ENCODE data around the gene NSMCE1.
A peak's percentile ranks its signal among the peaks of the same experiment; 100 is the strongest.

Gene NSMCE1

DNA sequence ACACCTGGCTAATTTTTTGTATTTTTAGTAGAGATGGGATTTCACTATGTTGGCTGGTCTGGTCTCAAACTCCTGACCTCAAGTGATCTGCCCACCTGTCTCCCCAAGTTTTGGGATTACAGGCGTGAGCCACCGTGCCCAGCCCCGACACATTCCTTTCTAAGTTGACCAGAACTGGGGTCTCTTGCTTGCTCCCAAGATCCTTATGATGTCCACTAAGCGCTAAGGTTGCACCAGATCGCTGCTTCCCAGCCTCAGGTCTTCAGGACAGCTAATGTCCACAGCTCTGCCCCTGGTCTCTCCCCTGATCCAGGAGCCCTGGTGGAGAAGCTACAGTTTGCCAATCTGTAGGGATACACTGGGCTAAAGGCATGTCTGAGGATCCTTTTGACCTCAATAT, 29.5 kb downstream of the NSMCE1 start:
- H3K27me3 ChIP-seq (ENCODE audit: control insufficient read depth, insufficient read depth, low read length) = no peaks in the 10 kb centered on the region
- no peak overlapping the region for H3K9ac ChIP-seq
- no peak overlapping the region for H3K4me2 ChIP-seq (ENCODE audit: low read length)
- no peak overlapping the region for H2AFZ ChIP-seq
- peaks cover 6% of the 10 kb centered on the region for H3K79me2 ChIP-seq
- H3K9me3 ChIP-seq (ENCODE audit: control insufficient read depth, low read length) = no peaks in the 10 kb centered on the region
- peaks cover 9% of the 10 kb centered on the region for H3K4me1 ChIP-seq
- H3K4me3 ChIP-seq (ENCODE audit: low read depth, low read length) = no peak overlapping the region
- TF ChIP-seq, protein P1, sequence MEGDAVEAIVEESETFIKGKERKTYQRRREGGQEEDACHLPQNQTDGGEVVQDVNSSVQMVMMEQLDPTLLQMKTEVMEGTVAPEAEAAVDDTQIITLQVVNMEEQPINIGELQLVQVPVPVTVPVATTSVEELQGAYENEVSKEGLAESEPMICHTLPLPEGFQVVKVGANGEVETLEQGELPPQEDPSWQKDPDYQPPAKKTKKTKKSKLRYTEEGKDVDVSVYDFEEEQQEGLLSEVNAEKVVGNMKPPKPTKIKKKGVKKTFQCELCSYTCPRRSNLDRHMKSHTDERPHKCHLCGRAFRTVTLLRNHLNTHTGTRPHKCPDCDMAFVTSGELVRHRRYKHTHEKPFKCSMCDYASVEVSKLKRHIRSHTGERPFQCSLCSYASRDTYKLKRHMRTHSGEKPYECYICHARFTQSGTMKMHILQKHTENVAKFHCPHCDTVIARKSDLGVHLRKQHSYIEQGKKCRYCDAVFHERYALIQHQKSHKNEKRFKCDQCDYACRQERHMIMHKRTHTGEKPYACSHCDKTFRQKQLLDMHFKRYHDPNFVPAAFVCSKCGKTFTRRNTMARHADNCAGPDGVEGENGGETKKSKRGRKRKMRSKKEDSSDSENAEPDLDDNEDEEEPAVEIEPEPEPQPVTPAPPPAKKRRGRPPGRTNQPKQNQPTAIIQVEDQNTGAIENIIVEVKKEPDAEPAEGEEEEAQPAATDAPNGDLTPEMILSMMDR (IDR thresholded peaks at IDR 0.05) = no peak
- no peaks in the 10 kb centered on the region for H3K36me3 ChIP-seq (ENCODE audit: control insufficient read depth, insufficient read depth, low read length)
- H3K27ac ChIP-seq = no peak overlapping the region

DNA sequence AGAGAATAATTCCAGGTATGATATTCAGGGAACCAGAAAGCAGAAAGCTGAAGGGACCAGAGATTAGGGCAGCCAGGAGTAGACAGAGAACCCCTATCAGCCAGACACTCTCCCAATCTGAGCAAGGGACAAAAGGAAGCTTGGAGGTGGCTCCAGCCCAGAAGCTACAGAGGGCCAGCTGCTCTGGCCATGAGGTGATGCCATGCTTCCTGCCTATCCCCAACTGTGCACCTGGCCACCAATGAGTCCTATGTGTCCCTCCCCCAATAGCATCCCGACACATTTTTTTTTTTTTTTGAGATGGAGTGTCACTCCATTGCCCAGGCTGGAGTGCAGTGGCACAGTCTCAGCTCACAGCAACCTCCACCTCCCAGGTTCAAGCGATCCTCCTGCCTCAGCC, 30.0 kb downstream of the NSMCE1 start:
- no peak overlapping the region for H3K27ac ChIP-seq
- peaks cover 9% of the 10 kb centered on the region for H3K4me1 ChIP-seq
- H3K9me3 ChIP-seq (ENCODE audit: control insufficient read depth, low read length) = no peaks in the 10 kb centered on the region
- TF ChIP-seq, protein P1 (IDR thresholded peaks at IDR 0.05) = no peak
- no peak overlapping the region for H2AFZ ChIP-seq
- no peaks in the 10 kb centered on the region for H3K36me3 ChIP-seq (ENCODE audit: control insufficient read depth, insufficient read depth, low read length)
- H3K27me3 ChIP-seq (ENCODE audit: control insufficient read depth, insufficient read depth, low read length) = no peaks in the 10 kb centered on the region
- no peak overlapping the region for H3K4me3 ChIP-seq (ENCODE audit: low read depth, low read length)
- no peak overlapping the region for H3K9ac ChIP-seq
- H3K79me2 ChIP-seq = peaks cover 3% of the 10 kb centered on the region
- H3K4me2 ChIP-seq (ENCODE audit: low read length) = no peak overlapping the region

- H3K4me3 ChIP-seq (ENCODE audit: low read depth, low read length) = no peak overlapping the region
Observed at GRCh38 chr16:27238016-27238587, 30.5 kb downstream of the NSMCE1 start.

DNA sequence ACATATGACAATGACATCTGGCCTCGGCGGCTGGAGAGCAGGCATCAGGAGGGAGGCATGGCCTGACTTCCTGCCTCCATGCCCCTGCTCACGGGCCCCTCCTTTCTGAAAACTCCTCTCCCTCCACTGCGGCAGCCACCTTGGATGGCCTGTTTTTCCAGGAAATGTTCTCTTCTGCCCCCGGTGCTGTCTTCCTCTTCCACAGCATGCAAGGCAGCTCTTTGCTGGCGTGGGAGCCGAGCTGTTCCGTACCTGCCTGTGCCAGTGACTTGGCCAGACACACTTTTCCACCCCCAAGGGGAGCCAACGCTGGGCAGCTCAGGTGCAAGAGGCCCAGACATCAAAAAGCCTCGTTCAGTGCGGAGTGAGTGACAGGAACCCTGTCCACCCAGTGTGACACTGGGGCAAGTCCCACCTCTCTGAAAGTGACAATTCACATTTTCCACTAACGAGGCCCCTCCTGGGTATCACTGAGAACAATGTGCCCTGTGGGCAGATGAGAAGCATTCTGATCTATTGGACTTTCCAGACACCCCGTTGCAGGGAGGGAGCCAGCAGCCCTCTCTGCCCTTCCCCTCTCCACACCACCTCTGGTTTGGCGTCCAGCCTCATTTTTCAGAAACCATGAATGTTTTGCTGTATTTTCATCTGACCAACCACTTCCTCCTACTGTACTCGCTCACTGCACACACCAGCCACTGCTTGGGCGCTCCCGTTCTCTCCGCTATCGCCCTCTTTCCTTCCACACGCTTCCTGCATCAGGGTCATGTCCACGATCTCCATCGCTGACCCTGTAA, 31.2 kb downstream of the NSMCE1 start:
- Histone ChIP-seq H3K9me3 (ENCODE audit: control insufficient read depth, low read length) (no peaks in the 10 kb centered on the region), H3K27me3 (ENCODE audit: control insufficient read depth, insufficient read depth, low read length) (no peaks in the 10 kb centered on the region), H3K36me3 (ENCODE audit: control insufficient read depth, insufficient read depth, low read length) (no peaks in the 10 kb centered on the region), H3K4me2 (ENCODE audit: low read length) (no peak overlapping the region), H3K9ac (no peak overlapping the region), H3K79me2 (peaks cover 3% of the 10 kb centered on the region), H3K4me3 (ENCODE audit: low read depth, low read length) (no peak overlapping the region), H2AFZ (no peak overlapping the region), H3K27ac (peak overlapping the region; percentile 50), H3K4me1 (peaks cover 9% of the 10 kb centered on the region)
- TF ChIP-seq, protein P1 (IDR thresholded peaks at IDR 0.05) = no peak

More at GRCh38 chr16:27238016-27238587, 30.5 kb downstream of the NSMCE1 start:
- Histone ChIP-seq H3K4me2 (ENCODE audit: low read length) (no peak overlapping the region), H3K9ac (no peak overlapping the region), H3K36me3 (ENCODE audit: control insufficient read depth, insufficient read depth, low read length) (no peaks in the 10 kb centered on the region), H2AFZ (no peak overlapping the region), H3K27me3 (ENCODE audit: control insufficient read depth, insufficient read depth, low read length) (no peaks in the 10 kb centered on the region), H3K27ac (peak overlapping the region; percentile 24), H3K9me3 (ENCODE audit: control insufficient read depth, low read length) (no peaks in the 10 kb centered on the region), H3K79me2 (peaks cover 3% of the 10 kb centered on the region), H3K4me1 (peaks cover 9% of the 10 kb centered on the region)
- TF ChIP-seq, protein P1 (IDR thresholded peaks at IDR 0.05) = no peak

Measured in parathyroid adenoma (tissue), 2 donors.